LNCAP (cell line): ENCODE measurements around the gene SYTL1.

Experiments used
- CTCF ChIP-seq: fragments of 450-650 bp; IDR thresholded peaks from 2 replicates; pipeline ENCODE4 v1.5.1; 2017; ENCODE audit warnings: mild to moderate bottlenecking

The SYTL1 gene

GRCh38 chr1:27322569-27323240 is 19.1 kb upstream of the SYTL1 start:
- no peak for TF ChIP-seq CTCF

DNA sequence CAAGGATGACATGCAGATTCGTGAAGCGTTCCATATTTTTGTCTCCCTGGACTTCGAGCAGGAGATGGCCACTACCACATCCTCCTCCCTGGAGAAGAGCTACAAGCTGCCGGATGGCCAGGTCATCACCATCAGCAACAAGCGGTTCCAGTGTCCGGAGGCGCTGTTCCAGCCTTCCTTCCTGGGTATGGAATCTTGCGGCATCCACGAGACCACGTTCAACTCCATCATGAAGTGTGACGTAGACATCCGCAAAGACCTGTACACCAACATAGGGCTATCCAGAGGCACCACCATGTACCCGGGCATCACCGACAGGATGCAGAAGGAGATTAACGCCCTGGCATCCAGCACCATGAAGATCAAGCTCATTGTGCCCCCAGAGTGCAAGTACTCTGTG is 16.5 kb upstream of the SYTL1 start:
- no peak for TF ChIP-seq CTCF

- no peak for TF ChIP-seq CTCF
Observed at GRCh38 chr1:27327964-27328363, 13.9 kb upstream of the SYTL1 start.

DNA sequence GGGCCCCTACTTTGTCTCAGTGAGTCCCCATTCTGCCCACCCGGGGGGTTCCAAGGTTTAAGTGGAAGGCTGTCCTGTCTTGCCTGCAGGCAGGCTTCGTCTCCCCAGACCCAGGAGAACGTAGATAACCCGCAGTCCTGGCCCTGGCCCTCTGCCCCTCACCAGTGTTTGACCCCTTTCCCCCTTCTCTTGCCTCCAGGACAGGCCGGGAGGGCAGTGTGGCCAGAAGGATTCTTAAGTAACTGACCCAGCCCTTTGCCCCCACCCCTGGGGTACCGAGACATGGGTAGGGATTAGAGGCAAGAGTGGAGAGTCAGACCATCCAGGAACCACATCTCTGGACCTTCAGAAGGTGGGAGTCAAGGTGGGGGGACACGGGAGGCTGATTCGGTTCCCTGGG is 11.0 kb upstream of the SYTL1 start:
- no peak for TF ChIP-seq CTCF

DNA sequence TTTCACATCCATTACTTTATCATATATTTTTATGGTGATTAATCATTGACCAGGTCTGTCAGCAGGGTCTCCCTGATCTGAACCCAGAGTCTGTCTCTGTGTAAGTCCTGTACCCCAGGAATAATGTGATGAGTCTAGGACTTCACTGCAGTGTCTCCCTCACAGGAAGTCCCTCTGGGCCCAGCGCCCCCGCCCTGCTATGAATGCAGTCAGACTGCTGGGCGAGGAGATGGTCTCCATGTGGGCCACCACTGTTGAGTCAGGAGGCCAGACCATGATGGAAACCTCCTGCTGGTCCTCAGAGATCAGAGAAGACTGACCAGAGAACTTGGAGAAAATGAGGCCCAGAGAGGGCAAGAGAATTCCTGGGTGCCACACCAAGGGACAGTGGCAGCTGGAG is 10.4 kb upstream of the SYTL1 start:
- TF ChIP-seq CTCF: no peak

GRCh38 chr1:27331922-27332321 is 9.9 kb upstream of the SYTL1 start:
- no peak for TF ChIP-seq CTCF

GRCh38 chr1:27332536-27333281 is 9.1 kb upstream of the SYTL1 start:
- peak; percentile 91 for TF ChIP-seq CTCF
